ENCODE data around the gene NDC80. TPM values are rescaled to one million over a fixed set of nuclear protein-coding genes. Genes with fewer than 3 reads are reported as not detected.

NDC80 gene
- polyA plus RNA-seq, 1 donor from 2014 or later = 1.9 TPM

GRCh38 chr18:2625217-2625616 lies 53.9 kb downstream of the NDC80 start:
- no peak overlapping the region for H3K4me3 ChIP-seq (ENCODE audit: low read length)
- no peak overlapping the region for H3K9ac ChIP-seq (ENCODE audit: low read length)
- no peaks in the 10 kb centered on the region for H3K9me2 ChIP-seq (ENCODE audit: insufficient read depth, low read length)
- H4K20me1 ChIP-seq (ENCODE audit: insufficient read depth) = no peaks in the 10 kb centered on the region
- no peak overlapping the region for H3K4me2 ChIP-seq (ENCODE audit: low read length)
- TF ChIP-seq TAF1 (IDR thresholded peaks at IDR 0.05; ENCODE audit: low read depth) (no peak), POLR2AphosphoS5 (IDR thresholded peaks at IDR 0.05) (no peak), MXI1 (conservative IDR thresholded peaks at IDR 0.05; ENCODE audit: poor library complexity, severe bottlenecking) (no peak), EZH2 (IDR thresholded peaks at IDR 0.05; ENCODE audit: borderline replicate concordance, insufficient read depth, low read length, poor library complexity, severe bottlenecking) (no peak), CTCF (IDR thresholded peaks at IDR 0.05; ENCODE audit: poor library complexity, severe bottlenecking) (no peak), SMC3 (conservative IDR thresholded peaks at IDR 0.05; ENCODE audit: poor library complexity) (no peak), REST (IDR thresholded peaks at IDR 0.05; ENCODE audit: borderline replicate concordance) (no peak), EP300 (conservative IDR thresholded peaks at IDR 0.05; ENCODE audit: poor library complexity, severe bottlenecking) (no peak), RAD21 (conservative IDR thresholded peaks at IDR 0.05) (no peak)
- no peak overlapping the region for H3K27ac ChIP-seq (ENCODE audit: low read length)
- H3K36me3 ChIP-seq (ENCODE audit: insufficient read depth, low read length) = no peaks in the 10 kb centered on the region
- no peaks in the 10 kb centered on the region for H3K27me3 ChIP-seq (ENCODE audit: insufficient read depth, low read depth, low read length)
- H2AFZ ChIP-seq (ENCODE audit: low read depth, low read length) = no peak overlapping the region
- no peaks in the 10 kb centered on the region for H3K79me2 ChIP-seq (replicated peaks; ENCODE audit: insufficient read depth, low read length)
- no peaks in the 10 kb centered on the region for H3F3A ChIP-seq (ENCODE audit: insufficient read depth, low read length, poor library complexity, severe bottlenecking)
- no peaks in the 10 kb centered on the region for H3K9me3 ChIP-seq (ENCODE audit: low read length)

- Histone ChIP-seq H3F3A (ENCODE audit: insufficient read depth, low read length, poor library complexity, severe bottlenecking) (no peaks in the 10 kb centered on the region), H3K79me2 (replicated peaks; ENCODE audit: insufficient read depth, low read length) (no peaks in the 10 kb centered on the region)
Observed at GRCh38 chr18:2627821-2628276, 56.5 kb downstream of the NDC80 start.

More at GRCh38 chr18:2627821-2628276, 56.5 kb downstream of the NDC80 start:
- Histone ChIP-seq H3K4me3 (ENCODE audit: low read length) (no peak overlapping the region), H2AFZ (ENCODE audit: low read depth, low read length) (no peak overlapping the region), H3K4me2 (ENCODE audit: low read length) (no peak overlapping the region), H4K20me1 (ENCODE audit: insufficient read depth) (no peaks in the 10 kb centered on the region), H3K9ac (ENCODE audit: low read length) (no peak overlapping the region), H3K9me2 (ENCODE audit: insufficient read depth, low read length) (no peaks in the 10 kb centered on the region), H3K27me3 (ENCODE audit: insufficient read depth, low read depth, low read length) (no peaks in the 10 kb centered on the region), H3K9me3 (ENCODE audit: low read length) (no peaks in the 10 kb centered on the region), H3K27ac (ENCODE audit: low read length) (no peak overlapping the region), H3K36me3 (ENCODE audit: insufficient read depth, low read length) (no peaks in the 10 kb centered on the region)
- TF ChIP-seq CTCF (IDR thresholded peaks at IDR 0.05; ENCODE audit: poor library complexity, severe bottlenecking) = no peak
- TF ChIP-seq REST (IDR thresholded peaks at IDR 0.05; ENCODE audit: borderline replicate concordance) = no peak
- no peak for TF ChIP-seq SMC3 (conservative IDR thresholded peaks at IDR 0.05; ENCODE audit: poor library complexity)
- TF ChIP-seq TAF1 (IDR thresholded peaks at IDR 0.05; ENCODE audit: low read depth) = no peak
- no peak for TF ChIP-seq RAD21 (conservative IDR thresholded peaks at IDR 0.05)
- TF ChIP-seq EP300 (conservative IDR thresholded peaks at IDR 0.05; ENCODE audit: poor library complexity, severe bottlenecking) = no peak
- TF ChIP-seq MXI1 (conservative IDR thresholded peaks at IDR 0.05; ENCODE audit: poor library complexity, severe bottlenecking) = no peak
- TF ChIP-seq POLR2AphosphoS5 (IDR thresholded peaks at IDR 0.05) = no peak
- TF ChIP-seq EZH2 (IDR thresholded peaks at IDR 0.05; ENCODE audit: borderline replicate concordance, insufficient read depth, low read length, poor library complexity, severe bottlenecking) = no peak
